Loucy (cell line): Measurements from ENCODE around the gene TMEM259.

Experiments used
- EZH2phosphoT487 ChIP-seq: fragments of 200-600 bp; IDR thresholded peaks from 2 replicates; pipeline ENCODE4 v1.6.1; 2018; ENCODE audit warnings: antibody characterized with exemption, mild to moderate bottlenecking, moderate library complexity, borderline replicate concordance
- TF ChIP-seq, protein P1 (sequence below): fragments of 200-600 bp; sonication (generic); conservative IDR thresholded peaks from 2 replicates; pipeline ENCODE4 v1.5.1; 2014; ENCODE audit warnings: mild to moderate bottlenecking, antibody characterized with exemption, low read length

DNA sequence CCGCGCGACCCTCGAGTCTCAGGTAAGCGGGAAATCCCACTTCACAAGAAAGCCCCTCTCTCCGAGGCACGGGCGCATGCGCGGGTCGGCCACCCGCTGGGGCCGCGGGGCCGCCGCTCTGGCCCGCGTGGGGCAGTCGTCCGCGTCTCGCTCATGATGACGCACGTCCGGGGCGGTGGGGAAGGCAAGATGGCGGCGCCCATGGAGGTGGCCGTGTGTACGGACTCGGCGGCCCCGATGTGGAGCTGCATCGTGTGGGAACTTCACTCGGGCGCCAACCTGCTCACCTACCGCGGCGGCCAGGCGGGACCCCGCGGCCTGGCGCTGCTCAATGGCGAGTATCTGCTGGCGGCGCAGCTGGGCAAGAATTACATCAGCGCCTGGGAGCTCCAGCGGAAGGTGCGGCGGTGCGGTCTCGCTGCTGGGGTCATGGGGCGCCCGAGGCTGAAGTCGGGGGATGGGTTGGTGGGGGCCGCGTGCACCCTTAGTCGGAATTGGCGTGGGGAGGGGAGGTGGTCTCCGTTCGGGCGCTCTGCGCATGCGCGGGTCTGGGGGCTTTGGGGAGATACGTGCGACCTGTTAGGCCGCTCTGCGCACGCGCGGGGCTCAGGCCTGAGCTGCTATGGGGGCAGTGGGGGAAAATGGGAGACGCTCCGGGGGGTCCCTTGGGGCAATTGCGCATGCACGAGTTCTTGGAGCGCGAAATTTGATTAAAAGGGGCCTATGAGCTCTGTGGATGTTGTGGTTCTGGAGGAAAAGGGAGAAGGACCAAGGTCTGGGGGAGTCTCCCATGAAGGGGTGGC is 36.6 kb downstream of the TMEM259 start, which contains the start of gene WDR18:
- TF ChIP-seq, protein P1, sequence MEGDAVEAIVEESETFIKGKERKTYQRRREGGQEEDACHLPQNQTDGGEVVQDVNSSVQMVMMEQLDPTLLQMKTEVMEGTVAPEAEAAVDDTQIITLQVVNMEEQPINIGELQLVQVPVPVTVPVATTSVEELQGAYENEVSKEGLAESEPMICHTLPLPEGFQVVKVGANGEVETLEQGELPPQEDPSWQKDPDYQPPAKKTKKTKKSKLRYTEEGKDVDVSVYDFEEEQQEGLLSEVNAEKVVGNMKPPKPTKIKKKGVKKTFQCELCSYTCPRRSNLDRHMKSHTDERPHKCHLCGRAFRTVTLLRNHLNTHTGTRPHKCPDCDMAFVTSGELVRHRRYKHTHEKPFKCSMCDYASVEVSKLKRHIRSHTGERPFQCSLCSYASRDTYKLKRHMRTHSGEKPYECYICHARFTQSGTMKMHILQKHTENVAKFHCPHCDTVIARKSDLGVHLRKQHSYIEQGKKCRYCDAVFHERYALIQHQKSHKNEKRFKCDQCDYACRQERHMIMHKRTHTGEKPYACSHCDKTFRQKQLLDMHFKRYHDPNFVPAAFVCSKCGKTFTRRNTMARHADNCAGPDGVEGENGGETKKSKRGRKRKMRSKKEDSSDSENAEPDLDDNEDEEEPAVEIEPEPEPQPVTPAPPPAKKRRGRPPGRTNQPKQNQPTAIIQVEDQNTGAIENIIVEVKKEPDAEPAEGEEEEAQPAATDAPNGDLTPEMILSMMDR, result no peak
- no peak for TF ChIP-seq EZH2phosphoT487
